Activated CD4-positive, alpha-beta T cell treated with anti-CD3 and anti-CD28 coated beads, Interleukin-2, amount 50 U/mL, for 16 hours (primary cell): Measurements from ENCODE around the gene PPP1R1C.
"Not testable (repeated sequence)": the region's sequence is repeated elsewhere in the genome, so short reads cannot be mapped to it uniquely, and the experiment has no call there.

Source experiments
- DNase-seq: peaks from one replicate; pipeline ENCODE4 v3.0.0-alpha.2; 2020

Gene PPP1R1C

DNA sequence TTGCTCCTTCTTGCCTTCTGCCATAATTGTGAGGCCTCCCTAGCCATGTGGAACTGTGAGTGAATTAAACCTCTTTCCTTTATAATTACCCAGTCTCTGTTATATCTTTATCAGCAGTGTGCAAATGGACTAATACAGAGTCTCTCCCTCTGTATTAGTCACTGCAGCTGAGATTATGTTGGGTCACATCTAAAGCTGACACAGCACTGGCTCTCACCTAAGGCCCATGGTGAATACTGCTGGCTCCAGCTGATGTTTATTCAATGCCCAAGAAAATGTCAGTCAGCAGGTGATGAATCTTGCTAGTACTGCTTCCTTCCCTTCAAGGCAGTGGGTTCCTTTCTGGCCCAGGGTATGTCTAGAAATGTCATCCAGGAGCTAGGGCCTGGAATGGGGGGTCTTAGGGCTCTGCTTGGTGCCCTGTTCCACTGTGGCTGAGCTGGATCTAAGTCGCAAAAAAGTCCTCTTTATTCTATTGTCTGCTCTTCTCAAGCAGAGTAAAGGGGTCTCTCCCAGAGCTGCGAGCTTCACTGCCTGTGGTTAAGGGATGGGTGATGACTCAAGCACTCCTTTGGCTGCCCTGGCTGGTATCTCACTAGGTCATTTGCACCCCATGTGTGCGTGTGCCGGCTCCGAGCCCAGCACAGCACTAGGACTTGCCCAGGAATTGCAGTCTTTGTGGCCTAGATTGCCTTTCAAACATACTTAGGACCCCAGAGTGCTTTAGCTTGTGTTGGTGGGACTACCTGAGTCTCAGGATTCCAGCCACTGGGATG lies 29.9 kb downstream of the PPP1R1C start:
- DNase-seq = no peak

DNA sequence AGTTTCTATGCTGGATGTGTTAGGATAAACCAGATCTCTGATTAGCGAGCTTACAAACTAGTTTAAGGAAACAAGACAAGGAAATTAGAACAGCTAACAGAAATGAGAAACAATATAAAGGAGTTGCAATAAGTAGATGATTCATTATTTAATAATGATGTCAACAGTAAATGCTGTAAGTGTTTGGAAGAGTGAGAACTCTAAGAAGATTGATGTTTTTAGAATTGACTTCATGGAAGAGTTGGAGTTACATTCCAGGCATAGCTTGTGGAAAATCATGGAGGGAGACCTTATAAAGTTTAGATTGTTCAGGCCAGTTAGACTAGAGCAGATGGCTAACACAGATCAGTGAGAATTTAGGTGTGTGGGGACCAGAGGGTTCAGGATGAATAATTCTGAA lies 32.6 kb downstream of the PPP1R1C start:
- no peak for DNase-seq

DNA sequence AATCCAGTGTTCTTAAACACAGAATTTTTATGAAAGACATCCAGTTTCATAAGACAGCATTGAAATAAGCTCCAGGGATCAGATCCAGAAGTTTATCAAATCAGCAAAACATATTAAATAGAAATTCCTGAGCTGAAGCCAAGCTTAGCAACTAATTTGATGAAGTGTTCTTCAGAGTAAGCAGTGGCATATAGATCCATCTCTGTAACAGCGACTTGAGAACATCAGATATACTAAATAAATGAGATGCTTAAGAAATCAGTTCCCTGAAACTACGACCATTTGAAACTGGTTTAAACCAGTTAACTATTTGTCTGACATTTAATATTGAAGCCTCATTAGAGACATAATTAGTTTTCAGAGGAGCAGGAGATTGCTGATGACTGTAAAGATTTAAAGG lies 34.1 kb downstream of the PPP1R1C start:
- DNase-seq = no peak

DNA sequence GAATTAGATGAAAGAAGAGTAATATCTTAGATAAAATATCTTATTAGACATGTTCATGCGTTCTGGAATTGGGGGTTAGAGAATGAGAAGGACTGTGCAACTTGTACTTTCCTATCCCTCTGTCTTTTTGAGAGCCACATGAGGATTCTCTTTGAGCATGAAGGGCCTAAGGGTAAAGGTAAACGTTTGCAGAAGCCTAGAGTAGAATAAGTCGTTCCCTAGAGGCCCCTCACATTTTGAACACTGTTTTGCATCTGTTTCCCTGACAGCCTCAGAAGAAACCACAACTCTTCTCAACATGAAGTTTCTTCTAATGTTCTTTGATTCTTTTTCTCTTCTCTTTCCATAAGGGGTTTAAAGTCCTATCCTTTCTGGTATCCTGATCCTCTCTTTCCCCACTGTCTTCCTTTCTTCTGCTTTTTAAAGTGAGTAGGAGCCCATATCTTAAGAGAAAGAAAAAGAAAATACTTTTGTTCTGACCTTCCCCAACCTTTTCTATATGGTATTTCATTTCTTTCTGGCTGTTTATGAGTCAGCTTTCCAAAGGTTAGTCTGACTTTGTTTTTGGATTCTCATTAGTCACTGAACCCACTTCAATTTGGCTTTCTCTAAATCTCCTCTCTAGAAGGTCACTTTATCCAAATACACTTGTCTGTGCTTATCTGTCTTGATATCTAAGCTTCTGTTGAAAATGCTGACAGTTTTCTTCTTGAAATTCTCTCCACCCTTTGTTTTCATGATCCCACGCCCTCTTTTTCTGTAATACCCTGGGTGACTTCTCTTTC lies 34.8 kb downstream of the PPP1R1C start:
- DNase-seq = no peak

DNA sequence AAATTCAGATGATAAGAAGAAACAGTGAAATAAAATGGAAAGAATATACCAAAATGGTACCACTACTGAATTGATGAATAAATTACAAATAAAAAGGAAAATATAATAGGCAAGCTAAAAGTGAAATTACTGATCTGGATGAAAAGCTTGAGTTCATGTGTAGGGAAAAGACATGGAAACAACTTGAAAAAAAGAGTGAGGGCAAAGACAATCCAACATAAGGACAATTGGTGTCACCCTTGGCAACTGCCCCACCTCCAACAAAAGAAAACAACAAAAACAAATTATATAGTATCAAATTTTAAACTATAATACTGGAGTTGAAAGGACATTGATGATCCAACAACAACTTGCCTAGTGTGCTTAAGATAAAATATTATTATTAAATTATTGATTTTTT lies 37.6 kb downstream of the PPP1R1C start:
- DNase-seq = no peak

DNA sequence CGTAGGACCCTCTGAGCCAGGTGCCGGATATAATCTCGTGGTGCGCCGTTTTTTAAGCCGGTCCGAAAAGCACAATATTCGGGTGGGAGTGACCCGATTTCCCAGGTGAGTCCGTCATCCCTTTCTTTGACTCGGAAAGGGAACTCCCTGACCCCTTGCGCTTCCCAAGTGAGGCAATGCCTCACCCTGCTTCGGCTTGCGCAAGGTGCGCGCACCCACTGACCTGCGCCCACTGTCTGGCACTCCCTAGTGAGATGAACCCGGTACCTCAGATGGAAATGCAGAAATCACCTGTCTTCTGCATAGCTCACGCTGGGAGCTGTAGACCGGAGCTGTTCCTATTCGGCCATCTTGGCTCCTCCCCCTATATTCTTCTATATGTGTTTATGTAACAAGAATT lies 45.2 kb downstream of the PPP1R1C start:
- not testable (repeated sequence) for DNase-seq

DNA sequence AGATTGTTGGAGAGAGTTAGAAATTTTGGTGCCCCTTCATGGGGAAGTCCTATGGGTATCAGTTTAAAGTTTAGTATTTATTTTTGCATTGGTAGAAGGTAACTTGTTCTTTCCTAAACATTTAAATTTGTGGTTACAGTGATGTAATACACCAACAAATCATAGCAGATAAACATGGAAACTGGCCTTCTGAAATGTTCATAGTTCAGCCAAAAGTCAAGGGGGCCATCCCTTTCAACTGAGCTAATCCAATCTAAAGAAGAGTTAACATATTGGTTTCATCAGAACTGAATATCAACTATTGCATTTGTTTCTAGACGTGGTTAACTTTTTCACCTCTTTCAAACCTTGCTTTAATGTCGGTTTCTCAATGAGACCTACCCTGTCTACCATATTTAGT lies 46.3 kb downstream of the PPP1R1C start:
- no peak for DNase-seq

DNA sequence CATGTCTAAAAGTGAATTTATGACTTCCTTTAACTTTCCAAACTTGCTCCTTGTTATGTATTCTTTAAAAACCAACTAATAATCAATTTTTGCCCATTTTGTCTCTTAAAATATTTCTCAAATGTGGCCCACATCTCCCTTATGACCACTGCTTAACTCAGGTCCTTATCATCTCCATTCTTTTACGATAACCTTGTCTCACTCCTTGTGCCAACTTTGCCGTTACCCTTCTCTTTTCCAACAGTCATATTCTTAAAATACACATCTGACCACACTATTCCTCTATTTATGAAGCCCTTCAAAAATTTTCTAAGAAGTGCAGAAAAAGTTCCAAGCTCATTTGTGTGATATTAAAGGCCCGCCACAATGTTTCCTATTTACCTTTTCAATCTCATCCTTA lies 47.8 kb downstream of the PPP1R1C start:
- no peak for DNase-seq

DNA sequence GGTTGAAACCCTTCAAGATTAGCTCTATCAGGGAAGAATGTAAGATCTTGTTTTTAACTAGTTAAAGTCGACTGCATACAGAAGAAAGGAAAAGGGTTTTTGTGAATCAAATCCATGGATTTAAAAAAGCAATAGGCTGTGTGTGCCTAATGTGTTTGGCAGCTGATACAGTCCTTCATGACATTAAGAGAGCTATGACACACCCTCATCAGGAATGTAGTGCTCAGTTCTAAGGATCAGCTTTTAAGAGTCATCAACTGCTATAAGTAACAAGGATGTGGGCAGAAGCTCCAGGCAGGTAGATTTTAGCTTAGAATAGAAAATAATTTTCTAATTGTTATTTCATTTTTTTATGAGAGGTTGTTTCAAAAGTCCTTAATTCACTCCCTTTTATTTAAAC lies 52.9 kb downstream of the PPP1R1C start:
- no peak for DNase-seq

DNA sequence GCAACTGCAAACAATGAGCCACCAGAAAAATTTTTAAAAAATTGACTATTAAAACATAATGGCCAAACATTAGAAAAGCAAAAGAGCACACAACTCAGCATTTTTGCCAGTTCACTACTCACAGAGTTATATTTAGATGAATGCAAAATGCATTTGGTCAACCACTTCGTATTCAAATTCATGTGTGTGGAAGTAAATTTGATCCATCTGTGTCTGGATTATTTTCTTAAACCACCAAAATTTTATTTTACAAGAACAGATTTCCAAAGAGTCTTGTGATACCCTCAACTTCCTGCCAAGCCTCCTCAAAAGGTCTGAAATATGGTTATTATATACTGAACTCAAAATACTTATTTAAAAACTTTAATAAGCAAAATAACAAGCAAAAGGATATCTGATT lies 57.4 kb downstream of the PPP1R1C start:
- no peak for DNase-seq

DNA sequence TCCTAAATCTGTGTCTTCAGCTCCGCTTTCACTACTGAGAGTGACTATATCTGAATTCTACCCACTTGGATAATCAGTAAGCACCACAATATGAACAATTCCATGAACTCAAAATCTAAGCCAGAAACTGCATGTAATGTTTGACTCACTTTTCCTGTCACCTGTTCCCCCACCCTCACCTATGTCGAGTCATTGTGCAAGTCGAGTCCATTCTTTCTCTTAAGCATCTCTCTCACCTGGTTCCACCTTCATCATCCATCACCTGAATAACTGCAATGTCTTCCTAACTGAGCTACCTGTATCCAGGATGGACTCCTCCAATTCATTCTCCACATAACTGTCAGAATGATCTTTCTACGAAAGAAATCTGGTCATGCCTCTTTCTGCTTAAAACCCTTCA lies 58.2 kb downstream of the PPP1R1C start:
- no peak for DNase-seq

DNA sequence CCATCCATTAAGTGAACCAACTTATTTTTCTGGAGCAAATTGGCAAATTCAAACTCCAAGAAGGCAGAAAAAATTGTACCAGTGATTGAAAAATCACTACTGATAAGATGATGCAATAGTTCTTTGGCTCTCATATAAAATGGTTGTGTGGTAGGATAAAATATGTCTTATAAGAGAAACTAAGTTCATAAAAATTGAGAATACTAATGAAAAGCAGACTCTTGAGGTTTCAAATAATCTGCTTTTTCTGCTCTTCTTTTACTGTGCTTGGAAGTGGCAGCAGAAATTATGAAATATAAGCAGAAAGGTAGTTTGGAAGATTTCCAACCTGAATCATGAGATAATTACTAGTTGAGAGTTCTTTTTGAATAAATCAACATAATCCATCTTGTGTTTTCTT lies 61.9 kb downstream of the PPP1R1C start:
- no peak for DNase-seq

DNA sequence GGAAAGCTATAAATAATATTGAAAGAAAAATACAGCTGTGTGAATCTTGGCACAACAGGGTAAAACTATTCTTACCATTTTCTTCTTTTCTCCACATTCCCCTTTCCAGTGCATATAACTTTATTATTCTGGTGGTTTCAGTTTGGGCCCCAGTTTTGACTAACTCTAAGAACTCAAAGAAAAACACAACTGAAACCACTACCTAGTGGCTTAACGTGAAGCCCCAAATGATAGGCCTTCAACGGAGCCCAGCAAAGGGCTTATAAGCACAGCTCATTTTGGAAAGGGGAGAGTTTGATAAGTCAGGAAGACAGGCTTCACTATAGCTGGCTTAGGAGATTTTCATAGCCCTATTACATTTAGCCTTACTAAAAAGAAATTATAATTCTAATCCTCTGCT lies 62.4 kb downstream of the PPP1R1C start:
- no peak for DNase-seq

DNA sequence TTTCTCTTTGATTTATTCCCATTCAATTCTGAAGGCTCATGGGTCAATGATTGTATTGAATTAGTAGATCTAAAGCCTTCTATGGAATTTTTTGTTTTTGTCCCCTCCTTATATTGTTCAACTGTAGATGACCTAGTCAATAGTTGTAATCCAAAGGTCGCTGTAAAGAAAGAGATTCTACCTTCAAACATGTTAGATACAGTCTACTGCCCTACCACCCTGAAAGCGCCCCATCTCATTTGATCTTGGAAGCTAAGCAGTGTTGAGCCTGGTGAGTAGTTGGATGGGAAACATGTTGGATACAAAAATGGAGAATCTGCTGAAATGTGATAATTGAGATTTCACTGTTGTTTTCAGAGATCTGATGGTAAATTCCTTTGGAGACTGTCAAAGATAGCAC lies 63.0 kb downstream of the PPP1R1C start:
- DNase-seq = no peak

DNA sequence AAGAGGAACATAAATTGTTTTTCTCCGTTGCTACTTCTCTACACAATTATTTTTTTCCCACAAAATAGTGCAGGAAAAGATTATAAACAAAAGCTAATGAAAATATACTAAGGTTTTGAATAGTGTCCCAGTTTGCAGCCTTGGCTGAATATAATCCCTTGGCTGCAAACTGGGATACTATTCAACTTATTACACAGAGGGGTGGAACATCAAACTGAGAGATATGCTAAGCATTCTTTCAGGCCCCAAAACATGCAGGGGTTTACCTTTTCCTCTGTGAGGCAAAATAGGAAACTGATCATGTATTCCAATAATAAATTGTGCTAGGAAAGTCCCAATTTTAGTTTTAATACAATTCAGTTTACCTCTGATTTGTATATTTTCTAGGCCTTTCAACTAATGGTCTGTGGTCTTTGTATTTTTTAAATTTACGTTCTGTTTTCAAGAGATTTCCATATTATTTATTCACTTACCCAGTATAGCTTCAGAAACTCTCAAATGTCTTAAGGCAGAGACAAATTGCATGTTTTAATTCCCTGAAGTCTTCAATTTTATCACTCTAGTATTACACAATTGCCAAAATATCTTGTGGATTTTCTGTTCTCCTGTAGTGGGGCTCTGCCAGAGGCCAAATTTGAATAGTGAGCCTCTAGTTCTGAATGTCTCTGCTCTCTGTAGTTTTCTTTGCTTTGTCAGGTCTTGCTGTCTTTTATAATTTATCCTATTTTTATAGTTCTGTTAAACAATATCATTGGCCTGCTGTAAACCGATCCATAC lies 63.9 kb downstream of the PPP1R1C start:
- DNase-seq = no peak

DNA sequence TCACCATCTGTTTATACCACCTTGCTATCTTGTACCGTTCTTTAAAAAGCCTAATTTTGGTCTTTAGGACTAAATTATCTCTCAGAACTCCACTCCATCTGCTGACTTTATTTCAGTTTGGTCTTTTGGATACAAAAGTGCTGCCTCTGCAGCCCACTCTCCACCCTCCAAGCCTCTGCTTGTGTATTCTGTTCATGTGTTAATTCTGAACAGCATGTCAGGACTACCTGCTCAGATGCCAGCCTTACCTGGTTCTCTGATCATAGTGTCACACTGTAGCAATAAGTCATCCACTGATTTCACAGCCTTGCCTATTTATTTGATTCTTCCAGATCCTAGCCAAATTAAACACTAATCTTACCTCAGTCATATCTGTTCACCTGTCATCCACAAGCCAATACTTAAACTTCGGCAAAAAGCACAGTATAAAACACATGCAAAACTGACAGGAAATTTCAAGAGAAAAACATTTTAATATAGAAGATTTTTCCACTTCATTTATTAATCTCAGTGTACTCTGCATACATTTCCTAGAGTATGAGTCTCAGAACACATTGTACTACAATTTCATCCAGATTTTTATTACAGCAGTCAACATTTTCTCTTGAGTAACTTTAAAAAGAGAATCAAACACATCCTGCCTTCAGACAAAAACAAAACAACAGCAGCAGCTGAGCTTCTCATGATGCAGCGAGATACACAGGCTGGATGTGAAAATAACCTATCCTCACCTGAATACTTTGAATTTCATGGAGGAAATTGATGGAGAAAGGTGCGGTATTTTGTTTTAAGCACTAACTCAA lies 64.9 kb downstream of the PPP1R1C start:
- DNase-seq = no peak

DNA sequence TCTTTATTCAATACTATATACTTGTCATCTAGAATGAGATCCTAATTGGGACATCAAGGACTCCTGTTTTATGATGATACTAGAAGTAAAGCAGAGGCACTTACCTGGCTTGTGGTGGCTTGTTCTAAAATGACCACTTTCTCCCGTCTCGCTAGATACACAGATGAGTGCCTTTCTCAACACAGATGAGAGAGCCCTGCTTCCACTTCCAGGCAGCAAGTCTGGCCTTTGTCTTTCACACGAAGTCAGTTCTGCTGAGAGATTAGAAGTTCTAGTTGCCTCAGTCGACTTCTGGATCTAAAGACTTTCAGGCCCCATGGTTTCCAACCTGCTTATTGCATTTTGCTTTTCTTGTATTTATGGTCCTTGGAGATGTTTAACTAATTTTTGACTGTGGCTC lies 70.3 kb downstream of the PPP1R1C start:
- DNase-seq = no peak

DNA sequence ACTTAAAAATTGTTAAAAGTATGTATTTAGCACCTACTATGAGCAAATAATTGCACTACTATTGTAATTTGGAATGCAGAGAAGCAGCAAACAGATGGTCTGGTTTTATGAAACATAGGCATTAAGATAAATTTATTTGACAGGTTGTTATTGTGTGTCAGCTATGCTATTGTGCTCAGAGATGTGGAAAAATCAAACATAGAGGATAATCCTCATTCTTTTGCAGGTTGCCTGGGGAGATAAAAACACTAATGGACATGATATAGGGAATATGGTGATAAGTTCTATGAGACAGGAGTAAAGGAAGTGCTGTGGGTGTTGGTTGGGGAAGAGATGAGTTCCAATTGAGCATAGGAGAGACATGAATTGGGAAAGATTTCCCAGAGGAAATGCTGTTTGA lies 71.3 kb downstream of the PPP1R1C start:
- DNase-seq = no peak

DNA sequence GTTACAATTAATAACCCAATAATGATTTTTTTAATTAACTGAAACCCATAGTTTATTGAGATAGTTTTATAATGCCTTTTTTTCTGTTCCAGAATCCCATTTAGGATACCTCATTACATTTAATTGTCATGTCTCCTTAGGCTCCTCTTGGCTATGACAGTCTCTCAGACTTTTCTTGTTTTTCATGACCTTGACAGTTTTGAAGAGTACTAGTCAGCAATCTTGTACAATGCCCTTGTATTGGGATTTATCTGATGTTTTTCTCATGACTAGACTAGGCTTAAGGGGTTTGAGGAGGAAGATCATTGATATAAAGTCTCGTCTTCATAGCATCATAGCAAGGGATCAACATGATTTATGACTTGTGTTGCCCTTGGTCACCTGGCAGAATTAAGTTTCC lies 72.4 kb downstream of the PPP1R1C start:
- DNase-seq = no peak

DNA sequence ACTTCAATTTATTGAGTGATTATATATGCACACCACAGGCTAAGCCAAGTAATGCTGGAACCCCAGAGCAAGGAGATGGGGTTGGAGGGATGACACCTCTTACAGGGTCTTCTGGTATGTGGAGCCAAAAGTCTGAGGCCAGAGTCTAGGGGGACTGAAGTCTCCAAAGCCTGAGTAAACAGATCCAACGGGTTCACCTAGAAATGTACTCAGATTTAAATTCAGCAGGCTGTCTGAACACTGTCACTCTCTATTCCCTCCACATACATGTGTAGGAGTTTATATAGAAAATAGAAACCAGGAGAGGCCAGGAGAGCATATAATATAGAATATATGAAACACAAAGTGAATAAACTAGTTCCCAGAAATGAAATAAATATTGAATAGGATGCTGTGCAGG lies 76.1 kb downstream of the PPP1R1C start:
- no peak for DNase-seq

DNA sequence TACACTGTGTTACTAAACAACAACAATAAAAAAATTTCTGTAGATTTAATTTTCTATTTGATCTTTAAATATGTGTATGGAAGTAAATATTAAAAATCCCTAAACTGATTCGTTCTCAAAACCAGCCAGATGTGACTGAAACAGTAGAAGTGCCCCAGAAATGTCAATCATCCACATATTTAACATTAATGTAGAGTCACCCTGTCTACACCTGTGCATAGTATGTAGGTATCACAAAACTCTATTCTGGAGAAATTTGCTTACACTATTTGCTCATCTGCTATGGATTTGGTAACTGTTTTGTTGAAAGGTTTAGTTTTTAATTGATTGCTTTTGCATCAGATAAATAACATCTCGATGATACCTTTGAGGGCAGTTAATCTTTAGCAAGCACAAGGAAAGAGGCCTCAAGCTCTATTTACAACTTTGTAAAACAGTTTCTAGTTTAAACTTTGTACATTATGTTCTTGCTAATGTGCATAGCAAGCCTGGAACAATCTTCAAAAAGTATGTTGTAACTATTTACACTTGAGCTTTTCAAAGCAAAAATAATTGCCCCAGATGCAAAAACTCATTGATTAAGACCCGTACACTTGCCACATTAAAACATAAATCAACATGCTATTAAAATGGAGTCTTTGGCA lies 76.8 kb downstream of the PPP1R1C start:
- no peak for DNase-seq

DNA sequence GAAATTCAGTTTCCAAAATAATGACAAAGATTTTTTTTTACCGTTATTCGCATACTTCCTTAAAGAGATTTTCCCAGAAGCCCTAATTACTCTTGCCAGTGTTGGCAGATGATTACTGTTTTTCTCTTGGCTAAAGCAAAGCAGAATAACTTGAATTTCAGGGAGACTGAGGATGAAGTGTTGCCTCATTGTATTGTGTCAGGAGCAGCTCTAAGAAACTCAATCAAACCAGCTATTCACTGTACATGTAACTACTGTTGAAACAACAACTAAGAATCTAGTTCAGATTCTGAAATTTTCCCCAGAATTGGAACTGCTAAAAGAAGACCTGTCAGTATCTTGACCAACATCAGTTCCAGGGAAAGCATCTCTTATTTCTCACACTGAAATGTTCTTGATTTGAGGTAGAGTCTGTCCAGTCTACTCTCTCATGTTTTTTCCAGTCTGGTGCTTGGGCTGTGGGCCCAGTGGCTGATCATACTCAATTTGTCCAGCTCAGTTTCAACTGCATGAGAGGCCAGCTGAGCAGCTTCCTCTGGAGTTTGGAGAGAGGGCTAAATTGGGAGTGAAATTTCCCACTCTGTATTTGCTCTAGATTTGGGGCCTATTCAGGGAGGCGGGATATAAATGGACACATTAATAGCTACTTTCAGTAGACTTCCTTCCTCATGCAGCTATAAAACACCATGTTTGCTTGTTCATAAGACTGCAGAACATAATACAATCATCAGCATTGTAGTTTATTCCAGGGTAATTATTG lies 78.5 kb downstream of the PPP1R1C start:
- DNase-seq = no peak
